ENCODE results near the gene LMAN2L. TPM values are rescaled to one million over a fixed set of nuclear protein-coding genes. Genes with fewer than 3 reads are reported as not detected.

The LMAN2L gene
- total RNA-seq, 1 experiment from 2014 or later = 17.6 TPM

DNA sequence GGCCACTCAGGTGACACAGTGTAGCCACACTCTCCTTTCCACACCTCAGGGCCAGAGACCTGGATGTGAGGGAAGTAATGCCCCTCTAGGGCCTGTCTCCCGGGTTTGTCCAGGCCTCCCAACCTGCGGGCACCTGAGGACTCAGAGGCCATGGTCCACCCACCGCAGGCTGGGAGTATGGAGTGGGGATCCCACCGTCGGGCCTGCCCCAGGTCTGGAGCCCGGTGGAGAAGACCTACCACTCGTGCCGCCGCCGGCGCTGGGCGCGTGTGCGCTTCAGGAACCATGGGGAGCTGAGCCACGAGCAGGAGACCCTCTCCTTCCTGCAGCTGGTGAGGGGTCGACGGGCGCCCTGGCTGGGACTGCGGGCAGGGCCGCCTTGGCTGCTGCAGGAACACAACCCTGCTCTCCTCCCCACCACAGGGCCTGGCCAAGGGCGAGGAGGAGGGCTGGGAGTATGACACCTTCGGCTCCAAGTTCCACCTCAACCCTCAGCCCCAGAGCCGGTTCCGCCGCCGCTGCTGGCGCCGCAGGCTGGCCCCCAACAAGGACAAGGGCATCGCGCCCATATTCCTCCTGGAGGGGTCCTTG lies 48.7 kb downstream of the LMAN2L start:
- H3K4me3 Mint-ChIP-seq = no peak overlapping the region
- Histone ChIP-seq H3K9ac (ENCODE audit: extremely low read depth, insufficient read length, low read length) (no peak overlapping the region), H3K27me3 (ENCODE audit: insufficient read depth, low read length) (no peaks in the 10 kb centered on the region), H2BK12ac (ENCODE audit: insufficient read length, low read depth, low read length) (no peak overlapping the region), H2BK5ac (ENCODE audit: insufficient read length, low read length) (no peak overlapping the region), H4K91ac (ENCODE audit: insufficient read length, low read depth, low read length) (no peak overlapping the region), H4K8ac (replicated peaks; ENCODE audit: insufficient read length, low read depth, low read length) (no peak overlapping the region), H3K23me2 (ENCODE audit: insufficient read length, low read depth, low read length, poor library complexity, severe bottlenecking) (no peaks in the 10 kb centered on the region), H3K27ac (ENCODE audit: insufficient read length, low read depth, low read length) (no peak overlapping the region), H3K79me2 (ENCODE audit: insufficient read depth, low read length) (no peaks in the 10 kb centered on the region), H3K18ac (ENCODE audit: insufficient read length, low read depth, low read length) (no peak overlapping the region), H3K4me2 (ENCODE audit: insufficient read depth, insufficient read length, low read length) (no peak overlapping the region), H3K4me1 (ENCODE audit: insufficient read depth, low read length) (no peaks in the 10 kb centered on the region), H2AK5ac (ENCODE audit: insufficient read length, low read length) (no peak overlapping the region), H4K5ac (ENCODE audit: insufficient read length, low read depth, low read length) (no peak overlapping the region), H4K20me1 (ENCODE audit: control insufficient read depth, insufficient read depth, insufficient read length) (no peaks in the 10 kb centered on the region), H3K14ac (ENCODE audit: insufficient read depth, low read length) (no peak overlapping the region), H3K56ac (ENCODE audit: insufficient read length, low read depth, low read length) (no peak overlapping the region), H3T11ph (ENCODE audit: low read length) (no peak overlapping the region), H2BK15ac (ENCODE audit: low read depth, low read length) (no peak overlapping the region), H3K9me3 (ENCODE audit: control insufficient read depth, low read depth, low read length) (no peaks in the 10 kb centered on the region), H3K4ac (ENCODE audit: low read depth, low read length) (no peak overlapping the region), H2BK120ac (ENCODE audit: low read depth, low read length, poor library complexity, severe bottlenecking) (no peak overlapping the region), H3K23ac (ENCODE audit: insufficient read length, low read depth, low read length) (no peak overlapping the region), H2BK20ac (ENCODE audit: low read depth, low read length, poor library complexity, severe bottlenecking) (no peak overlapping the region), H2AFZ (ENCODE audit: low read length) (no peak overlapping the region), H3K79me1 (ENCODE audit: insufficient read depth, low read depth, low read length, poor library complexity, severe bottlenecking) (no peaks in the 10 kb centered on the region)
- no peaks in the 10 kb centered on the region; the same call in 1 of the 2 replicates for H3K27me3 Mint-ChIP-seq (ENCODE audit: low read depth)
- H3K9me3 Mint-ChIP-seq = no peaks in the 10 kb centered on the region; a peak in 1 of 5 replicates
- H3K27ac Mint-ChIP-seq = no peak overlapping the region
- H3K4me1 Mint-ChIP-seq = peaks cover 0 to 6% of the 10 kb centered on the region in 2 experiments; a peak in 1 of 4 replicates
- WGBS (ENCODE audit: extremely low coverage, insufficient read length, low lambda C conversion rate) = no CpG with 5 or more reads among the region's 30 CpGs
- DNase-seq = no peak
- no peaks in the 10 kb centered on the region for H3K36me3 Mint-ChIP-seq (ENCODE audit: insufficient read depth in 1 of 3, low read depth in 3 of 3)
- TF ChIP-seq, protein P1, sequence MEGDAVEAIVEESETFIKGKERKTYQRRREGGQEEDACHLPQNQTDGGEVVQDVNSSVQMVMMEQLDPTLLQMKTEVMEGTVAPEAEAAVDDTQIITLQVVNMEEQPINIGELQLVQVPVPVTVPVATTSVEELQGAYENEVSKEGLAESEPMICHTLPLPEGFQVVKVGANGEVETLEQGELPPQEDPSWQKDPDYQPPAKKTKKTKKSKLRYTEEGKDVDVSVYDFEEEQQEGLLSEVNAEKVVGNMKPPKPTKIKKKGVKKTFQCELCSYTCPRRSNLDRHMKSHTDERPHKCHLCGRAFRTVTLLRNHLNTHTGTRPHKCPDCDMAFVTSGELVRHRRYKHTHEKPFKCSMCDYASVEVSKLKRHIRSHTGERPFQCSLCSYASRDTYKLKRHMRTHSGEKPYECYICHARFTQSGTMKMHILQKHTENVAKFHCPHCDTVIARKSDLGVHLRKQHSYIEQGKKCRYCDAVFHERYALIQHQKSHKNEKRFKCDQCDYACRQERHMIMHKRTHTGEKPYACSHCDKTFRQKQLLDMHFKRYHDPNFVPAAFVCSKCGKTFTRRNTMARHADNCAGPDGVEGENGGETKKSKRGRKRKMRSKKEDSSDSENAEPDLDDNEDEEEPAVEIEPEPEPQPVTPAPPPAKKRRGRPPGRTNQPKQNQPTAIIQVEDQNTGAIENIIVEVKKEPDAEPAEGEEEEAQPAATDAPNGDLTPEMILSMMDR (conservative IDR thresholded peaks at IDR 0.05) = no peak

All from H9 (cell line).